ENCODE data around the gene CDH13.

Gene CDH13

GRCh38 chr16:82783933-82784572 is 157.3 kb downstream of the CDH13 start:
- no peak overlapping the region for H3K9ac ChIP-seq (ENCODE audit: low read length in 2 of 2)
- H3K9me3 ChIP-seq (ENCODE audit: control insufficient read depth in 2 of 2, low read length in 2 of 2) = no peaks in the 10 kb centered on the region
- H3K36me3 ChIP-seq (ENCODE audit: control insufficient read depth in 2 of 2, insufficient read depth in 2 of 2, low read length in 2 of 2) = no peaks in the 10 kb centered on the region
- H3K4me3 ChIP-seq (ENCODE audit: low read length in 2 of 2) = no peak overlapping the region
- H3K4me1 ChIP-seq (ENCODE audit: control insufficient read depth, insufficient read depth, low read length) = peaks cover 11% of the 10 kb centered on the region
- H3K27ac ChIP-seq (ENCODE audit: low read length) = no peak overlapping the region
- H3K27me3 ChIP-seq (ENCODE audit: control insufficient read depth in 1 of 2, insufficient read depth in 2 of 2, low read length in 2 of 2) = no peaks in the 10 kb centered on the region

GRCh38 chr16:82784573-82784968 is 157.8 kb downstream of the CDH13 start:
- Histone ChIP-seq H3K4me3 (ENCODE audit: low read length in 2 of 2) (no peak overlapping the region), H3K36me3 (ENCODE audit: control insufficient read depth in 2 of 2, insufficient read depth in 2 of 2, low read length in 2 of 2) (no peaks in the 10 kb centered on the region), H3K27me3 (ENCODE audit: control insufficient read depth in 1 of 2, insufficient read depth in 2 of 2, low read length in 2 of 2) (no peaks in the 10 kb centered on the region), H3K27ac (ENCODE audit: low read length) (no peak overlapping the region), H3K9ac (ENCODE audit: low read length in 2 of 2) (no peak overlapping the region), H3K4me1 (ENCODE audit: control insufficient read depth, insufficient read depth, low read length) (peaks cover 11% of the 10 kb centered on the region), H3K9me3 (ENCODE audit: control insufficient read depth in 2 of 2, low read length in 2 of 2) (no peaks in the 10 kb centered on the region)

- H3K9ac ChIP-seq (ENCODE audit: low read length in 2 of 2) = no peak overlapping the region
- no peak overlapping the region for H3K4me3 ChIP-seq (ENCODE audit: low read length in 2 of 2)
- H3K36me3 ChIP-seq (ENCODE audit: control insufficient read depth in 2 of 2, insufficient read depth in 2 of 2, low read length in 2 of 2) = no peaks in the 10 kb centered on the region
- H3K4me1 ChIP-seq (ENCODE audit: control insufficient read depth, insufficient read depth, low read length) = no peaks in the 10 kb centered on the region
- H3K27ac ChIP-seq (ENCODE audit: low read length) = no peak overlapping the region
- H3K27me3 ChIP-seq (ENCODE audit: control insufficient read depth in 1 of 2, insufficient read depth in 2 of 2, low read length in 2 of 2) = no peaks in the 10 kb centered on the region
- no peaks in the 10 kb centered on the region for H3K9me3 ChIP-seq (ENCODE audit: control insufficient read depth in 2 of 2, low read length in 2 of 2)
These were observed 161.5 kb downstream of the CDH13 start for GRCh38 chr16:82788225-82788624.

GRCh38 chr16:82788919-82789318 is 162.2 kb downstream of the CDH13 start:
- no peaks in the 10 kb centered on the region for H3K27me3 ChIP-seq (ENCODE audit: control insufficient read depth in 1 of 2, insufficient read depth in 2 of 2, low read length in 2 of 2)
- no peak overlapping the region for H3K9ac ChIP-seq (ENCODE audit: low read length in 2 of 2)
- H3K4me1 ChIP-seq (ENCODE audit: control insufficient read depth, insufficient read depth, low read length) = no peaks in the 10 kb centered on the region
- H3K27ac ChIP-seq (ENCODE audit: low read length) = no peak overlapping the region
- no peaks in the 10 kb centered on the region for H3K36me3 ChIP-seq (ENCODE audit: control insufficient read depth in 2 of 2, insufficient read depth in 2 of 2, low read length in 2 of 2)
- H3K9me3 ChIP-seq (ENCODE audit: control insufficient read depth in 2 of 2, low read length in 2 of 2) = no peaks in the 10 kb centered on the region
- H3K4me3 ChIP-seq (ENCODE audit: low read length in 2 of 2) = no peak overlapping the region

- H3K27ac ChIP-seq (ENCODE audit: low read length) = no peak overlapping the region
- no peak overlapping the region for H3K9ac ChIP-seq (ENCODE audit: low read length in 2 of 2)
- H3K4me1 ChIP-seq (ENCODE audit: control insufficient read depth, insufficient read depth, low read length) = no peaks in the 10 kb centered on the region
- no peaks in the 10 kb centered on the region for H3K36me3 ChIP-seq (ENCODE audit: control insufficient read depth in 2 of 2, insufficient read depth in 2 of 2, low read length in 2 of 2)
- H3K9me3 ChIP-seq (ENCODE audit: control insufficient read depth in 2 of 2, low read length in 2 of 2) = no peaks in the 10 kb centered on the region
- H3K4me3 ChIP-seq (ENCODE audit: low read length in 2 of 2) = no peak overlapping the region
- no peaks in the 10 kb centered on the region for H3K27me3 ChIP-seq (ENCODE audit: control insufficient read depth in 1 of 2, insufficient read depth in 2 of 2, low read length in 2 of 2)
These were observed 165.9 kb downstream of the CDH13 start for GRCh38 chr16:82792693-82793092.

- H3K9me3 ChIP-seq (ENCODE audit: control insufficient read depth in 2 of 2, low read length in 2 of 2) = no peaks in the 10 kb centered on the region
- no peak overlapping the region for H3K4me3 ChIP-seq (ENCODE audit: low read length in 2 of 2)
- H3K36me3 ChIP-seq (ENCODE audit: control insufficient read depth in 2 of 2, insufficient read depth in 2 of 2, low read length in 2 of 2) = no peaks in the 10 kb centered on the region
- no peaks in the 10 kb centered on the region for H3K27me3 ChIP-seq (ENCODE audit: control insufficient read depth in 1 of 2, insufficient read depth in 2 of 2, low read length in 2 of 2)
- H3K9ac ChIP-seq (ENCODE audit: low read length in 2 of 2) = no peak overlapping the region
- no peak overlapping the region for H3K27ac ChIP-seq (ENCODE audit: low read length)
- H3K4me1 ChIP-seq (ENCODE audit: control insufficient read depth, insufficient read depth, low read length) = no peaks in the 10 kb centered on the region
These were observed 166.9 kb downstream of the CDH13 start for GRCh38 chr16:82793528-82794245.

GRCh38 chr16:82796047-82796446 is 169.3 kb downstream of the CDH13 start:
- no peak overlapping the region for H3K4me3 ChIP-seq (ENCODE audit: low read length in 2 of 2)
- H3K36me3 ChIP-seq (ENCODE audit: control insufficient read depth in 2 of 2, insufficient read depth in 2 of 2, low read length in 2 of 2) = no peaks in the 10 kb centered on the region

GRCh38 chr16:82801361-82801760 is 174.6 kb downstream of the CDH13 start:
- Histone ChIP-seq H3K4me1 (ENCODE audit: control insufficient read depth, insufficient read depth, low read length) (no peaks in the 10 kb centered on the region), H3K9me3 (ENCODE audit: control insufficient read depth in 2 of 2, low read length in 2 of 2) (no peaks in the 10 kb centered on the region), H3K27ac (ENCODE audit: low read length) (no peak overlapping the region), H3K9ac (ENCODE audit: low read length in 2 of 2) (no peak overlapping the region), H3K36me3 (ENCODE audit: control insufficient read depth in 2 of 2, insufficient read depth in 2 of 2, low read length in 2 of 2) (no peaks in the 10 kb centered on the region), H3K27me3 (ENCODE audit: control insufficient read depth in 1 of 2, insufficient read depth in 2 of 2, low read length in 2 of 2) (no peaks in the 10 kb centered on the region), H3K4me3 (ENCODE audit: low read length in 2 of 2) (no peak overlapping the region)

More at GRCh38 chr16:82796047-82796446, 169.3 kb downstream of the CDH13 start:
- no peaks in the 10 kb centered on the region for H3K4me1 ChIP-seq (ENCODE audit: control insufficient read depth, insufficient read depth, low read length)
- H3K9ac ChIP-seq (ENCODE audit: low read length in 2 of 2) = no peak overlapping the region
- H3K27ac ChIP-seq (ENCODE audit: low read length) = no peak overlapping the region
- H3K27me3 ChIP-seq (ENCODE audit: control insufficient read depth in 1 of 2, insufficient read depth in 2 of 2, low read length in 2 of 2) = no peaks in the 10 kb centered on the region
- H3K9me3 ChIP-seq (ENCODE audit: control insufficient read depth in 2 of 2, low read length in 2 of 2) = no peaks in the 10 kb centered on the region

GRCh38 chr16:82805866-82806265 is 179.1 kb downstream of the CDH13 start:
- H3K27ac ChIP-seq (ENCODE audit: low read length) = no peak overlapping the region
- H3K9ac ChIP-seq (ENCODE audit: low read length in 2 of 2) = no peak overlapping the region
- no peaks in the 10 kb centered on the region for H3K27me3 ChIP-seq (ENCODE audit: control insufficient read depth in 1 of 2, insufficient read depth in 2 of 2, low read length in 2 of 2)
- H3K4me3 ChIP-seq (ENCODE audit: low read length in 2 of 2) = no peak overlapping the region
- H3K36me3 ChIP-seq (ENCODE audit: control insufficient read depth in 2 of 2, insufficient read depth in 2 of 2, low read length in 2 of 2) = no peaks in the 10 kb centered on the region
- no peaks in the 10 kb centered on the region for H3K4me1 ChIP-seq (ENCODE audit: control insufficient read depth, insufficient read depth, low read length)
- no peaks in the 10 kb centered on the region for H3K9me3 ChIP-seq (ENCODE audit: control insufficient read depth in 2 of 2, low read length in 2 of 2)

- no peak overlapping the region for H3K27ac ChIP-seq (ENCODE audit: low read length)
- no peaks in the 10 kb centered on the region for H3K4me1 ChIP-seq (ENCODE audit: control insufficient read depth, insufficient read depth, low read length)
- no peak overlapping the region for H3K4me3 ChIP-seq (ENCODE audit: low read length in 2 of 2)
- H3K9me3 ChIP-seq (ENCODE audit: control insufficient read depth in 2 of 2, low read length in 2 of 2) = no peaks in the 10 kb centered on the region
- H3K36me3 ChIP-seq (ENCODE audit: control insufficient read depth in 2 of 2, insufficient read depth in 2 of 2, low read length in 2 of 2) = no peaks in the 10 kb centered on the region
- H3K27me3 ChIP-seq (ENCODE audit: control insufficient read depth in 1 of 2, insufficient read depth in 2 of 2, low read length in 2 of 2) = no peaks in the 10 kb centered on the region
- no peak overlapping the region for H3K9ac ChIP-seq (ENCODE audit: low read length in 2 of 2)
These were observed 180.5 kb downstream of the CDH13 start for GRCh38 chr16:82807311-82807710.

- no peaks in the 10 kb centered on the region for H3K27me3 ChIP-seq (ENCODE audit: control insufficient read depth in 1 of 2, insufficient read depth in 2 of 2, low read length in 2 of 2)
- no peak overlapping the region for H3K27ac ChIP-seq (ENCODE audit: low read length)
- no peaks in the 10 kb centered on the region for H3K4me1 ChIP-seq (ENCODE audit: control insufficient read depth, insufficient read depth, low read length)
- no peaks in the 10 kb centered on the region for H3K36me3 ChIP-seq (ENCODE audit: control insufficient read depth in 2 of 2, insufficient read depth in 2 of 2, low read length in 2 of 2)
- H3K9ac ChIP-seq (ENCODE audit: low read length in 2 of 2) = no peak overlapping the region
- no peaks in the 10 kb centered on the region for H3K9me3 ChIP-seq (ENCODE audit: control insufficient read depth in 2 of 2, low read length in 2 of 2)
- no peak overlapping the region for H3K4me3 ChIP-seq (ENCODE audit: low read length in 2 of 2)
These were observed 181.3 kb downstream of the CDH13 start for GRCh38 chr16:82808036-82808435.
